ENCODE data around the gene NFIA. TPM values are rescaled to one million over a fixed set of nuclear protein-coding genes. Genes with fewer than 3 reads are reported as not detected.

The NFIA gene
- total and polyA plus RNA-seq, 10 of the 15 experiments (the other 5 are each of a cell fraction or from before 2014, with no cell fraction given): 0.10 to 0.16 TPM; not detected in 8

- TF ChIP-seq CBX5 (IDR thresholded peaks at IDR 0.05; ENCODE audit: low read depth) (no peak), RELA (IDR thresholded peaks at IDR 0.05; ENCODE audit: borderline replicate concordance, partially characterized antibody) (no peak), RELB (IDR thresholded peaks at IDR 0.05; ENCODE audit: low read depth) (no peak), EGR1 (IDR thresholded peaks at IDR 0.05; ENCODE audit: borderline replicate concordance in 1 of 2, low read depth in 2 of 2, low read length in 2 of 2) (no peak), ATF2 (IDR thresholded peaks at IDR 0.05; ENCODE audit: low read length) (no peak), HCFC1 (IDR thresholded peaks at IDR 0.05; ENCODE audit: low read length) (no peak)
These were observed 244.4 kb downstream of the NFIA start (continued) for GRCh38 chr1:61326713-61327112.

GRCh38 chr1:61327436-61327835 lies 245.1 kb downstream of the NFIA start:
- no peak for ATAC-seq
- H3K9ac ChIP-seq (ENCODE audit: control insufficient read depth, insufficient read depth, low read length): no peak overlapping the region
- H2AFZ ChIP-seq (ENCODE audit: control insufficient read depth, low read depth, low read length): no peak overlapping the region
- intact Hi-C loops (cut with micrococcal nuclease; ENCODE audit: unreplicated experiment): no loop called here
- H3K4me1 ChIP-seq (ENCODE audit: control insufficient read depth, insufficient read depth, low read length): no peaks in the 10 kb centered on the region
- DNase-seq (ENCODE audit: low read depth, low spot score): no peak
- TF ChIP-seq POU2F2 (IDR thresholded peaks at IDR 0.05; ENCODE audit: borderline replicate concordance, low read depth, low read length) (no peak), CBFB (IDR thresholded peaks at IDR 0.05; ENCODE audit: low read depth) (no peak), ZNF384 (IDR thresholded peaks at IDR 0.05; ENCODE audit: borderline replicate concordance, low read depth, low read length) (no peak), ZNF217 (IDR thresholded peaks at IDR 0.05) (no peak)
- ChIA-PET RAD21 (ENCODE audit: unreplicated experiment) (no interaction called here), POLR2A (no interaction called here), SMC1A (ENCODE audit: uncharacterized antibody, unreplicated experiment) (no interaction called here), CTCF (no interaction called here)
- H4K20me1 ChIP-seq (ENCODE audit: control insufficient read depth, insufficient read depth): no peaks in the 10 kb centered on the region
- no TSS peak for BruUV-seq (replicated peaks)
- no peak for FAIRE-seq
- no peaks in the 10 kb centered on the region for H3K36me3 ChIP-seq (ENCODE audit: control insufficient read depth in 2 of 2, insufficient read depth in 2 of 2, low read length in 1 of 2)
- no peak overlapping the region for H3K4me3 ChIP-seq
- no peak overlapping the region for H3K4me2 ChIP-seq (ENCODE audit: control insufficient read depth, insufficient read depth)
- in situ Hi-C loops (cut with MboI): no loop called here
- no peaks in the 10 kb centered on the region for H3K27me3 ChIP-seq (replicated peaks in 1 of 2; ENCODE audit: control insufficient read depth in 2 of 2, insufficient read depth in 2 of 2, low read length in 1 of 2)
- H3K79me2 ChIP-seq (ENCODE audit: control insufficient read depth, insufficient read depth, low read length): no peaks in the 10 kb centered on the region
- no peaks in the 10 kb centered on the region for H3K9me3 ChIP-seq (replicated peaks; ENCODE audit: control insufficient read depth, insufficient read depth, low read length)
- 74% methylated on average over 5 of the region's 5 CpGs for WGBS (ENCODE audit: insufficient coverage, insufficient replicate concordance, low lambda C conversion rate, missing lambda C conversion rate)
- H3K27ac ChIP-seq (ENCODE audit: control insufficient read depth, insufficient read depth): no peak overlapping the region

Measured in GM12878 (cell line).